ENCODE measurements around the gene TELO2.

DNA sequence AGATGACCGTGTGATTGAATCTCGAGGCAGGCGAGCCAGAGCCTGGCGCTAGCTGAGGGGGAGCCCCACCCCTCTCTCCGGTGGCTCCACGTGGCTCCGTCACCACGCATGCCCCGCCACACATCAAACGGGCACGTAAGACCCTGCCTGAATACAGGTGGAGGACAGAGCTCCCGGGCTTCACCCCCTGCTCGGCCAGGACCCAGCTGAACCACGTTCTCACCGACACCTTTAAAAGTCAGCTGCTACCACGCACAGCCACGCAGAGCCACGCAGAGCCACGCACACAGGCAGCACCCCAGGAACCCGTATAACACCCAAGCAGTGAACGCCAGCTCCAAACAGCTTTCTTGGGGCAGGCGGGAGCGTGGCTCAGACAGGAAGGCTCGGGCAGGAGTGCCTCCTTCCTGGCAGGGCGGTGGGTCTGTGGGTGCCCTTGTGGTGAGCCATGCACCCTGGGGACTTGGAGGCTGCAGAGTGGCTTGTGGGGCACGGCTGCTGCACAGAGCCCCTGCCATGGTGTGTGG lies 44.7 kb downstream of the TELO2 start:
- TF ChIP-seq CTCF (IDR thresholded peaks at IDR 0.05 in 8 of 11, conservative IDR thresholded peaks at IDR 0.05 in 3 of 11) (no peak), POLR2A (IDR thresholded peaks at IDR 0.05) (no peak)
